Measurements from ENCODE around the gene WHRN.

GRCh38 chr9:114401344-114401743 is 103.9 kb downstream of the WHRN start:
- TF ChIP-seq CENPX (CRISPR knock-in tag; IDR thresholded peaks at IDR 0.05): no peak
- no peak for TF ChIP-seq ZNF550 (CRISPR knock-in tag; IDR thresholded peaks at IDR 0.05; ENCODE audit: borderline replicate concordance)
- TF ChIP-seq POLR2A (IDR thresholded peaks at IDR 0.05; ENCODE audit: insufficient read depth in 1 of 2, low read depth in 2 of 2, low read length in 2 of 2): 0 out of 4 replicates have a peak, but pooled peaks of 1 of the 2 experiments have one; percentile 27
- TF ChIP-seq PHF21A (CRISPR knock-in tag; IDR thresholded peaks at IDR 0.05): no peak
- TF ChIP-seq CTCF (CRISPR knock-in tag; IDR thresholded peaks at IDR 0.05): no peak
- TF ChIP-seq RFX3 (CRISPR knock-in tag; IDR thresholded peaks at IDR 0.05): no peak
- TF ChIP-seq ZBTB34 (CRISPR knock-in tag; IDR thresholded peaks at IDR 0.05): no peak
- no peak for TF ChIP-seq NFYB (CRISPR knock-in tag; IDR thresholded peaks at IDR 0.05)

All from HepG2 (cell line).